Right cardiac atrium (tissue), 5 donors: ENCODE results near the gene INPP5K. TPM values are rescaled to one million over a fixed set of nuclear protein-coding genes. Genes with fewer than 3 reads are reported as not detected.
A peak's percentile ranks its signal among the peaks of the same experiment; 100 is the strongest.
"Not testable (repeated sequence)": the region's sequence is repeated elsewhere in the genome, so short reads cannot be mapped to it uniquely, and the experiment has no call there.

Source experiments
- ATAC-seq, 2 donors: fragments of 200-7000 bp; cut with Tn5 transposase; one replicate each; pipeline versions ENCODE4 v1.8.0 to v1.9.1; 2020; ENCODE audit warnings: moderate library complexity in 2 of 2, mild to moderate bottlenecking in 1 of 2
- DNase-seq, 3 donors: peaks; one replicate each; pipeline ENCODE4 v3.0.0-alpha.2; 2020
- H3K27ac ChIP-seq: one replicate; pipeline ENCODE4 v1.5.1; 2013; ENCODE audit warnings: mild to moderate bottlenecking, low read length, control low read depth, moderate library complexity
- H3K27me3 ChIP-seq: one replicate; pipeline ENCODE4 v1.6.1; 2013; ENCODE audit not compliant: control insufficient read depth, insufficient read depth
- H3K4me1 ChIP-seq: one replicate; pipeline ENCODE4 v1.6.1; 2013; ENCODE audit warnings: low read length; ENCODE audit not compliant: control insufficient read depth, insufficient read depth
- H3K4me3 ChIP-seq: one replicate; pipeline ENCODE4 v1.5.1; 2013; ENCODE audit warnings: low read length, control low read depth
- H3K9me3 ChIP-seq: one replicate; pipeline ENCODE4 v1.6.1; 2013; ENCODE audit warnings: low read length; ENCODE audit not compliant: control insufficient read depth
- WGBS: extraction: QIAGEN DNeasy Blood & Tissue Kit; methylation state at CpG from one replicate; pipeline ENCODE4 v1.1.7; 2013; 5-methylcytosine and 5-hydroxymethylcytosine counted together
- intact Hi-C, 4 donors: fragments of 100-400 bp; cut with DNase I; formaldehyde crosslinking; loops; one replicate each; pipeline versions ENCODE4 v1.11.0 to v1.14.0; 2022 to 2023
- polyA plus RNA-seq: library from polyadenylated mRNA; stranded (reverse); fragments of 200-250 nt; gene quantifications from one replicate; pipeline ENCODE4 v1.2.3, GENCODE V29; 2013
- total RNA-seq, 4 donors: library from RNA; stranded (reverse); fragmentation: NEBNext Ultra II Directional; extraction: Animal tissue kit (Norgen Biotek cat#: 25700); gene quantifications; one replicate each; pipeline ENCODE4 v1.2.1, GENCODE V29; 2021
- donor health status: healthy with polysubstance abuse.
- donor health status: DM: no; HTN: yes; CAD: no.
- donor health status: DM: no; HTN: no; CAD: no.
- donor health status: DM: no; HTN: yes; CAD: no; lungs with severe emphysema.
- donor health status: DM: yes; HTN: yes; CAD: no.

The INPP5K gene
- total and polyA plus RNA-seq, 5 donors: 21.4 to 34.7 (median 32.2) TPM

GRCh38 chr17:1546292-1546922 lies 30.0 kb upstream of the INPP5K start:
- intact Hi-C loops: no loop called here
- Histone ChIP-seq H3K9me3 (no peaks in the 10 kb centered on the region), H3K4me3 (no peak overlapping the region), H3K27me3 (no peaks in the 10 kb centered on the region), H3K27ac (no peak overlapping the region), H3K4me1 (no peaks in the 10 kb centered on the region)
- ATAC-seq: no peak
- WGBS: 94% methylated on average over 6 of the region's 6 CpGs
- no peak for DNase-seq

GRCh38 chr17:1545618-1546017 lies 29.2 kb upstream of the INPP5K start:
- Histone ChIP-seq H3K27ac (no peak overlapping the region), H3K4me3 (no peak overlapping the region), H3K9me3 (no peaks in the 10 kb centered on the region), H3K27me3 (no peaks in the 10 kb centered on the region), H3K4me1 (no peaks in the 10 kb centered on the region)
- intact Hi-C loops: no loop called here
- 88% methylated on average over 9 of the region's 9 CpGs for WGBS
- no peak for DNase-seq
- no peak for ATAC-seq

GRCh38 chr17:1542316-1542715 lies 25.9 kb upstream of the INPP5K start:
- no peak for ATAC-seq
- H3K4me1 ChIP-seq: no peaks in the 10 kb centered on the region

GRCh38 chr17:1541367-1541904 lies 25.0 kb upstream of the INPP5K start:
- Histone ChIP-seq H3K4me1 (no peaks in the 10 kb centered on the region), H3K27me3 (no peaks in the 10 kb centered on the region), H3K4me3 (no peak overlapping the region), H3K9me3 (no peaks in the 10 kb centered on the region), H3K27ac (no peak overlapping the region)
- 93% methylated on average over 4 of the region's 4 CpGs for WGBS
- DNase-seq (no peak), ATAC-seq (no peak)
- intact Hi-C loops: no loop called here

More at GRCh38 chr17:1542316-1542715, 25.9 kb upstream of the INPP5K start:
- no peaks in the 10 kb centered on the region for H3K27me3 ChIP-seq
- intact Hi-C loops: no loop called here
- H3K4me3 ChIP-seq: no peak overlapping the region
- 73% methylated on average over 8 of the region's 8 CpGs for WGBS
- H3K27ac ChIP-seq: no peak overlapping the region
- no peak for DNase-seq
- no peaks in the 10 kb centered on the region for H3K9me3 ChIP-seq

- intact Hi-C loops: no loop called here
Measured at GRCh38 chr17:1539811-1540210, 23.4 kb upstream of the INPP5K start.

GRCh38 chr17:1535737-1536136 lies 19.3 kb upstream of the INPP5K start:
- DNase-seq (no peak), ATAC-seq (no peak)
- Histone ChIP-seq H3K4me1 (no peaks in the 10 kb centered on the region), H3K27ac (no peak overlapping the region), H3K27me3 (no peaks in the 10 kb centered on the region), H3K4me3 (no peak overlapping the region), H3K9me3 (no peaks in the 10 kb centered on the region)
- 93% methylated on average over 4 of the region's 4 CpGs for WGBS
- intact Hi-C loops: no loop called here

More at GRCh38 chr17:1539811-1540210, 23.4 kb upstream of the INPP5K start:
- Histone ChIP-seq H3K9me3 (no peaks in the 10 kb centered on the region), H3K27ac (no peak overlapping the region), H3K4me1 (no peaks in the 10 kb centered on the region), H3K27me3 (no peaks in the 10 kb centered on the region), H3K4me3 (no peak overlapping the region)
- DNase-seq (no peak), ATAC-seq (no peak)
- WGBS: 90% methylated on average over 15 of the region's 15 CpGs

- intact Hi-C loops: no loop called here
- 76% methylated on average over 24 of the region's 24 CpGs for WGBS
- Histone ChIP-seq H3K9me3 (no peaks in the 10 kb centered on the region), H3K4me3 (no peak overlapping the region), H3K27ac (peak overlapping the region; percentile 55), H3K27me3 (no peaks in the 10 kb centered on the region), H3K4me1 (no peaks in the 10 kb centered on the region)
- ATAC-seq (peak; percentile 57 to 70), DNase-seq (no peak)
Measured at GRCh38 chr17:1533661-1534325, 17.4 kb upstream of the INPP5K start.

GRCh38 chr17:1532836-1533602 lies 16.6 kb upstream of the INPP5K start:
- intact Hi-C loops: no loop called here
- WGBS: 78% methylated on average over 10 of the region's 10 CpGs
- DNase-seq: no peak
- ATAC-seq: peak; percentile 42 to 56
- Histone ChIP-seq H3K27me3 (no peaks in the 10 kb centered on the region), H3K27ac (peak overlapping the region; percentile 55), H3K9me3 (no peaks in the 10 kb centered on the region), H3K4me1 (no peaks in the 10 kb centered on the region), H3K4me3 (no peak overlapping the region)

- 42% methylated on average over 2 of the region's 2 CpGs for WGBS
- DNase-seq: no peak
- Histone ChIP-seq H3K4me3 (no peak overlapping the region), H3K9me3 (no peaks in the 10 kb centered on the region), H3K4me1 (no peaks in the 10 kb centered on the region), H3K27me3 (no peaks in the 10 kb centered on the region), H3K27ac (no peak overlapping the region)
- intact Hi-C loops: no loop called here
- no peak for ATAC-seq
Measured at GRCh38 chr17:1529863-1530262, 13.5 kb upstream of the INPP5K start.

GRCh38 chr17:1526876-1527275 lies 10.5 kb upstream of the INPP5K start:
- H3K27me3 ChIP-seq, intact Hi-C loops, DNase-seq, ATAC-seq, H3K27ac ChIP-seq, H3K9me3 ChIP-seq, H3K4me3 ChIP-seq, H3K4me1 ChIP-seq: not testable (repeated sequence)
- 75% methylated on average over 4 of the region's 4 CpGs for WGBS

- Histone ChIP-seq H3K27ac (no peak overlapping the region), H3K4me1 (no peaks in the 10 kb centered on the region), H3K4me3 (no peak overlapping the region), H3K9me3 (no peaks in the 10 kb centered on the region), H3K27me3 (no peaks in the 10 kb centered on the region)
- intact Hi-C loops: no loop called here
- no peak for ATAC-seq
- DNase-seq: no peak
- WGBS: 92% methylated on average over 5 of the region's 5 CpGs
Measured at GRCh38 chr17:1522626-1523025, 6.2 kb upstream of the INPP5K start.
